ENCODE results near the gene LRSAM1. TPM values are rescaled to one million over a fixed set of nuclear protein-coding genes. Genes with fewer than 3 reads are reported as not detected.

Gene LRSAM1
- total and polyA plus RNA-seq, 2 of the 8 experiments (the other 6 are each of a cell fraction or from before 2014, with no cell fraction given): 9.7 to 18.3 TPM

GRCh38 chr9:127489471-127490115, 38.3 kb downstream of the LRSAM1 start (continued):
- no peak for TF ChIP-seq KDM1A (IDR thresholded peaks at IDR 0.05; ENCODE audit: borderline replicate concordance, low read length)
- no peak for TF ChIP-seq SP1 (IDR thresholded peaks at IDR 0.05; ENCODE audit: low read depth, low read length)
- TF ChIP-seq RAD21 (IDR thresholded peaks at IDR 0.05 in 1 of 2, conservative IDR thresholded peaks at IDR 0.05 in 1 of 2; ENCODE audit: low read depth in 2 of 2, low read length in 2 of 2): peak; percentile 53 to 67

All from H1 (cell line).